GM13976 (cell line): ENCODE measurements around the gene IFNGR1.

Experiments
- DNase-seq: peaks from one replicate; pipeline ENCODE4 v3.0.0; 2012; ENCODE audit warnings: low spot score
- in situ Hi-C: fragments of 300-500 bp; cut with MboI; formaldehyde crosslinking; loops from one replicate; pipeline ENCODE4 v1.12.0; 2022; ENCODE audit warnings: low sequenced_read_pairs, mixed read lengths, inconsistent platforms; ENCODE audit not compliant: unreplicated experiment
- TF ChIP-seq, protein P1 (sequence below): IDR thresholded peaks from 2 replicates; pipeline ENCODE4 v1.5.1; 2012; ENCODE audit warnings: borderline replicate concordance, mild to moderate bottlenecking; ENCODE audit not compliant: insufficient read depth; ENCODE audit errors: extremely low read depth, missing control alignments, control extremely low read depth

Gene IFNGR1

DNA sequence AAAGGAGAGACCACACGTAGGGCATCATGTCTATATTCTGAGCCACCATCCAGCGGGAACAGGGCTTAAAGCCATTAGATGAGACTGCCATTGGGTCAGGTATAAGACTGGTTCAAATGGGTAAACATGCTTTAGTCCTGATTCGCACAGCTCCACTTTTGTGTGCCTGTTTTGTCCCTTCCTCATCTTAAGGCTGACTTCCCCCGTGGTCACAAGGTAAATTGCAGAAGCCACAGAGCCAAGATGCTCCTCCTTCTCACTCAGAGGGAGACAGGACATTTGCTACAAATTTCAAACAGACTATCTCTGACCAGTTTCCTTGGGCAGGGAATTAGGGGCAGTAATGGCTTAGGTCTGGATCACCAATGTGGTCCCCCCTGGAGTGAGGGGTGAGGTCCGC lies 11.4 kb upstream of the IFNGR1 start:
- no peak for DNase-seq
- in situ Hi-C loops, result no loop called here
- TF ChIP-seq, protein P1, sequence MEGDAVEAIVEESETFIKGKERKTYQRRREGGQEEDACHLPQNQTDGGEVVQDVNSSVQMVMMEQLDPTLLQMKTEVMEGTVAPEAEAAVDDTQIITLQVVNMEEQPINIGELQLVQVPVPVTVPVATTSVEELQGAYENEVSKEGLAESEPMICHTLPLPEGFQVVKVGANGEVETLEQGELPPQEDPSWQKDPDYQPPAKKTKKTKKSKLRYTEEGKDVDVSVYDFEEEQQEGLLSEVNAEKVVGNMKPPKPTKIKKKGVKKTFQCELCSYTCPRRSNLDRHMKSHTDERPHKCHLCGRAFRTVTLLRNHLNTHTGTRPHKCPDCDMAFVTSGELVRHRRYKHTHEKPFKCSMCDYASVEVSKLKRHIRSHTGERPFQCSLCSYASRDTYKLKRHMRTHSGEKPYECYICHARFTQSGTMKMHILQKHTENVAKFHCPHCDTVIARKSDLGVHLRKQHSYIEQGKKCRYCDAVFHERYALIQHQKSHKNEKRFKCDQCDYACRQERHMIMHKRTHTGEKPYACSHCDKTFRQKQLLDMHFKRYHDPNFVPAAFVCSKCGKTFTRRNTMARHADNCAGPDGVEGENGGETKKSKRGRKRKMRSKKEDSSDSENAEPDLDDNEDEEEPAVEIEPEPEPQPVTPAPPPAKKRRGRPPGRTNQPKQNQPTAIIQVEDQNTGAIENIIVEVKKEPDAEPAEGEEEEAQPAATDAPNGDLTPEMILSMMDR, result no peak

GRCh38 chr6:137229075-137229759 lies 10.0 kb upstream of the IFNGR1 start:
- in situ Hi-C loops, result no loop called here
- no peak for DNase-seq
- TF ChIP-seq, protein P1, result no peak

DNA sequence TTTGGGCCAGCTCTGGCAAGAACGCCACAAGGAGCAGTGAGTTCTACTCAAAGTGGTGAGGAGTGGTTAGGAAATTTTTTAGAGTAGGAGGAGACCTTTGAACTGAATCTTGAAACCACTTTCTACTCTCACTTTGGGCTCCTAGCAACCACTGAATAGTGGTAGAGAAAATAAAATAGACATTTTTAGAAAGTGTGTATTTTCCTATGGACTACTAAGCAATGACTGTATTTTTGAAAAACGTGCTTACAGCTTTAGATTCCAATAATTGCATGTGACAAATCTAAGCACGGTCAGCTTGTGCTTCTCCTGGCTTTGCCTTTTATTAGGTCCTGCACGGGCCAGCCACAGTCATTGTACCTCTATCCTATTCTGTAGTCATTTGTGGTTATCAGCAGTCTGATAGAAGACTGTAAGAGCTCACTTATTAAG lies 8.7 kb upstream of the IFNGR1 start:
- in situ Hi-C loops, result no loop called here
- no peak for DNase-seq
- TF ChIP-seq, protein P1, result no peak

GRCh38 chr6:137226697-137227096 lies 7.5 kb upstream of the IFNGR1 start:
- in situ Hi-C loops, result no loop called here
- TF ChIP-seq, protein P1, result no peak
- DNase-seq, result no peak

DNA sequence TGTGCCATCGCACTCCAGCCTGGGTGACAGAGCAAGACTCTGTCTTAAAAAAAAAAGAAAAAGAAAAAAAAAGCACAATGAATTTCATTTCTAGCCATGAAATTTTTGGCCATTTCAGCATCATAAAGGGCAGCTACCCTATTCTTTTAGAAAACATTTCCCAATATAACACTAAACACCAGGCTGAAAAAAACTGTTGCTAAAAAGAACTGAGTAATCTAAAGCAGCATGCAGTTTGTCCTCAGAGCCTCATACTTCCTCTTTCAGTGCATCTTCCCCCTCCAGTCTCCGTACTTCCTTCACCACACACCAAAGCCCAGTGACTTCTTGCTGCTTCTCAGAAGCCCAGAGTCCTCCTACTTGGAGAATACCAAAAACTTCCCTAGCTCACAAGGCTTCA lies 5.6 kb upstream of the IFNGR1 start:
- TF ChIP-seq, protein P1, result no peak
- peak; percentile 45 for DNase-seq
- in situ Hi-C loops, result no loop called here

GRCh38 chr6:137223370-137224131 lies 4.4 kb upstream of the IFNGR1 start:
- no peak for DNase-seq
- TF ChIP-seq, protein P1, result no peak
- in situ Hi-C loops, result no loop called here

DNA sequence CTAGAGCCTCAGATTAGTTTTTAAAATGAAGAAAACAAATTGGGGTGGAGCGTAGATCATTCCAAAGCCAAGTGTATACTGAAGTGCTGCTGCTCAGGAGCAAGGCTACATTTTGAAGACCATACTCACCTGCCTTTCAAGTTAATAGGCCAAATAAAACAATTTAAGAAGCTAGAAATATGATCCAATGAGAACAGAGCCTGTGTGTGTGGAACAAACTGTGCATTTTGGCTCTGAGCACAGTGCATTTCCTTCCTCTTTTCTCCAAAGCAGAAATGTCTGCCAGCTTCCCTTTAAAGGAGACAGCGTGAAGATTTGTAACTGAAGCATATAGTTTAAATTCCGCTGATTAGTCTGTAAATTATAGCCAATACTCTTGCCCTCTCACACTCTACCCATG lies 3.2 kb upstream of the IFNGR1 start:
- in situ Hi-C loops, result no loop called here
- TF ChIP-seq, protein P1, result no peak
- no peak for DNase-seq
